Measurements from ENCODE around the gene TLL2. TPM values are rescaled to one million over a fixed set of nuclear protein-coding genes. Genes with fewer than 3 reads are reported as not detected.

TLL2 gene
- total RNA-seq, 1 experiment from 2014 or later: 0.11 TPM

- no peak for DNase-seq (ENCODE audit: low read depth)
Observed at GRCh38 chr10:96507044-96507443, 6.7 kb downstream of the TLL2 start.

- no peak for DNase-seq (ENCODE audit: low read depth)
Observed at GRCh38 chr10:96505150-96506136, 8.3 kb downstream of the TLL2 start.

- no peak for DNase-seq (ENCODE audit: low read depth)
Observed at GRCh38 chr10:96502561-96503282, 11.0 kb downstream of the TLL2 start.

GRCh38 chr10:96501985-96502384 lies 11.7 kb downstream of the TLL2 start:
- DNase-seq (ENCODE audit: low read depth): no peak

GRCh38 chr10:96500519-96500918 lies 13.2 kb downstream of the TLL2 start:
- no peak for DNase-seq (ENCODE audit: low read depth)

GRCh38 chr10:96500050-96500449 lies 13.7 kb downstream of the TLL2 start:
- no peak for DNase-seq (ENCODE audit: low read depth)

GRCh38 chr10:96497391-96497790 lies 16.3 kb downstream of the TLL2 start:
- no peak for DNase-seq (ENCODE audit: low read depth)

GRCh38 chr10:96496281-96496925 lies 17.3 kb downstream of the TLL2 start:
- peak; percentile 21 for DNase-seq (ENCODE audit: low read depth)

- no peak for DNase-seq (ENCODE audit: low read depth)
Observed at GRCh38 chr10:96495544-96495943, 18.2 kb downstream of the TLL2 start.

GRCh38 chr10:96494694-96495093 lies 19.0 kb downstream of the TLL2 start:
- DNase-seq (ENCODE audit: low read depth): no peak

- DNase-seq (ENCODE audit: low read depth): no peak
Observed at GRCh38 chr10:96493871-96494525, 19.7 kb downstream of the TLL2 start.

- DNase-seq (ENCODE audit: low read depth): no peak
Observed at GRCh38 chr10:96493254-96493653, 20.5 kb downstream of the TLL2 start.

GRCh38 chr10:96491303-96491702 lies 22.4 kb downstream of the TLL2 start:
- no peak for DNase-seq (ENCODE audit: low read depth)

GRCh38 chr10:96488161-96488935 lies 25.4 kb downstream of the TLL2 start:
- DNase-seq (ENCODE audit: low read depth): no peak

- DNase-seq (ENCODE audit: low read depth): no peak
Observed at GRCh38 chr10:96482815-96483588, 30.7 kb downstream of the TLL2 start.

- DNase-seq (ENCODE audit: low read depth): no peak
Observed at GRCh38 chr10:96478355-96478754, 35.4 kb downstream of the TLL2 start.

- DNase-seq (ENCODE audit: low read depth): no peak
Observed at GRCh38 chr10:96473866-96474265, 39.9 kb downstream of the TLL2 start.

GRCh38 chr10:96470116-96470743 lies 43.5 kb downstream of the TLL2 start:
- DNase-seq (ENCODE audit: low read depth): peak; percentile 25

GRCh38 chr10:96468845-96469244 lies 44.9 kb downstream of the TLL2 start:
- no peak for DNase-seq (ENCODE audit: low read depth)
